HG03520 (cell line): ENCODE measurements around the gene UPF2.
"Not testable (repeated sequence)": the region's sequence is repeated elsewhere in the genome, so short reads cannot be mapped to it uniquely, and the experiment has no call there.

ENCODE experiments used
- ATAC-seq: cut with Tn5 transposase; IDR thresholded peaks from one replicate; pipeline ENCODE4 v1.9.1; 2021; ENCODE audit warnings: mild to moderate bottlenecking, moderate library complexity; ENCODE audit not compliant: unreplicated experiment

UPF2 gene

DNA sequence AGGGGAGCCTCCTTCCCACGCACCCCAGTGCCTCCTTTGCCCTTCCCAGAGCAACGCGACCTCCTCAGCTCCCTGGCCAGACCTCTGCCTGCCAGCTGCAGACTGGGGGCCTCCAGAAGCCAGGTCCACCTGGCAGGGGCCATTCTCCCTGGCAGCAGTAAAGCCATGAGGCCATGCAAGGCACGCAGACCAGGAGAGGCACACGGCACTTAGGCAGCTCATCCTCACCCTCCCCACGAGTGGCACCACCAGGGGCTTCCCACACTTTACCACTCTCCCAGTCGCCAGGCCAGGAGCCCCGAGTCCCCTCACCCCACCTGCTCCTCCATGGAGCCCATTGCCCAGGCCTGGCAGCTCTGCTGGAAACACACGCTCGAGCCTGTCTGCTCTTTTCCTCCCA, 134.1 kb downstream of the UPF2 start:
- ATAC-seq: no peak

DNA sequence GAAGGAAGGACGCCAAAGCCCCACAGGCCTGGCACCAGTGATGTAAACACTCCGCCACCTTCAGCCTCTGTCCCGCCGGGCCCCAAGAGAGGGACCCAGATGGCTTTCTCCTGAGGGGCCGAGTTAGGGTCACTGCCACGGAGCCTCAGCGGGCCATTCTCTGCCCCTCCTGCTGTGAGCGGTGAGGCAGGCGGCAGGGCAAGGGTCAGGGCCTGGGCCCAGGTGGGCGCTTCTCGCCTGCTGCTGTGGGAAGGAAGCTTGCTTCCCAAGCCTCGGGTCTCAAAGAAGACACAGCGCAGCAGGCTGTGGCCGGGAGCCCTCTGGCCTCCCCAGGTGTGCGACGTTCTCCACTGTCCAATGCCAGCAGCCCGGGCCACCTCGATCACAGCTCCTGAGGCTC, 134.7 kb downstream of the UPF2 start:
- ATAC-seq: no peak

DNA sequence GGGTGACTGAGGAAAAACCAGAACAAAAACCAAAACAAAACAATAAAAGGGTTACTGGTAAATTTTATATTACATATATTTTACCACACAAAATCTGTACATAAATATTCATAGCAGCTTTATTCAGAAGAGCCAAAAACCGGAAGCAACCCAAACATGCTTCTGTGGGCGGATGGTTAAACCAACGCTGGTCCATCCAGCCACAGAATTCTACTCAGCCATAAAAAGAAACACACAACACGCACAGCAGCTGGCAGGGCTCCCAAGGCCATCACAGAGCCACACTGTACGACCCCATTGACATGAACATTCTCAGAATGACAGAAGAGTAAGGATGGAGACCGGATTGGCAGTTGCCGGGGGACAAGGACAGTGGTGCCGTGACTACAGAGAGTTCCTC, 135.9 kb downstream of the UPF2 start:
- no peak for ATAC-seq

DNA sequence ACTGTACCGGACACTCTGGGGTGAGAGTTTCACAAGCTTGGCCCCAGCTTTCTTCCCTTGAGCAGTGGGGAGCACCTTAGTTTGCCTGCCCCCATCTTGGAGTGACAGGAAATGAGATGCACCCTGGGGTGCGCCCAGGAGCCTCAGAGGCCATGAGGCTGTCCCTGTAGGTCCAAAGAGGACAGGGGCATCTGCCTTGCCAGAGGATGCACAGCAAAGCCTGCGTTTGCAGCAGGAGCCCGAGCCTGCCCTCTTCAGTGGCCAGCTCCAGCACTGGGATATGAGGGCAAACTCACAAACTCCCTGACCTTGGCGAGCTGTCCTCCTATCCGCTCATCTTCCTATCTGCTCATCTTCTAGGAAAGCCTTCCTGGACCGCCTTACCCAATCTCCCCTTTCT, 140.0 kb downstream of the UPF2 start:
- ATAC-seq: no peak

DNA sequence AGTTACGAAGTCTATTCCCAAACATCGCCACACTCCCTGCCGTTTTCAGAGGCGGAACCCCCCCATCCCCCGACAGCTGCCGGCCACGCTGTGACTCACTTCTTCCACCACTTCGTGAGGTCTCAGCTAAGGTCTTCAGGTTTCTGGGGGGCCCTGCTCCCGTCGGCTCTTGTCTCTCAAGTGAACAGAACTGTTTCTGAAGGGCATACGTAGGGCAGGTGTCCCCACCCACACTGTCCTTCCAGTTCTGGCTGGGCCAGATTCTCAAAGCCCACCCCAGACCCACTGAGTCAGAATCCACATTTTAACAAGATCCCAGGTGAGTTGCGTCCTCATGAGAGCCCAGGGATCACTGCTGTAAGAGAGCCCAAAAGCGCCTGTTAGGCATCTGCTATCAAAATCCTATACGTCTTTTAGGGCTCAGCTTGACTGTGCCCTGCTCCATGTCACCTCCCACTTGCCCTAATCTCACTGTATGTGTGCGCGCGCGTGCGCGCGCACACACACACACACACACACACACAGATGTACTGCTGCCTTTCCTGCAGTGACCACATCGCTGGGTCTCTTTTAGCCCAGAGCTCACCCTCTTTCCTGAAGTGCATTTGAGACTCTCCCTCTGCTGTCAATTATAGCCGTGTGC, 140.7 kb downstream of the UPF2 start:
- no peak for ATAC-seq

DNA sequence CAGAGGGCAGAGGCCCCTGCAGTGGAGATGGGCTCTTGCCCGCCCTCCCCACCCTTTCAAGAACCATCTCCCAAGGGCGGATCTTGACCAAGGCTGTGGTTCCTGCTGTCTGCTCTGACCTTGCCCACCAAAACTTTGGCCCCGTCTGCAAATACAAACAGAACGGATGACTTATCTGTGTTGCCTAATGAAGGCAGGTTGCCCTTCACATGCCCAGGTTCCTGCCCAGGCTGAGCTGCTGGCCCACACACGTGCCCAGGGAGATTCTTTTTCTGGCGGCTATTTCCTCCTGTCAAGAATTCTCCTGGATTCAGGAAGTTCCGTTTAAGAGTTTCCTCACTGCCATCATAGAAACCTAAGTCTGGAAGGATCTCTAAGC, 141.2 kb downstream of the UPF2 start:
- no peak for ATAC-seq

DNA sequence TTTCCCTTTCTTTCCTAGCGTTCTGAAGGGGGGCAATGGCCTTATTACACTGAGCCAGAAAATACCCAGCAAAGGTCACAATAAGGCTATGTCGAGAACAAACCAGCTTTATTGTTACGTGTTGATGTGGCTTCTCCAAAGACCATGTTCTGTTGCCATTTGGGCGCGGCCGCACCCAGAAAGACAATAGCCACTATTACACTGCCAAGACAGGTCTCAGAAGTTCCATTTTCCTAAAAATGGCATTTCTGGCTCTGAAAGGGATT, 141.6 kb downstream of the UPF2 start:
- no peak for ATAC-seq

DNA sequence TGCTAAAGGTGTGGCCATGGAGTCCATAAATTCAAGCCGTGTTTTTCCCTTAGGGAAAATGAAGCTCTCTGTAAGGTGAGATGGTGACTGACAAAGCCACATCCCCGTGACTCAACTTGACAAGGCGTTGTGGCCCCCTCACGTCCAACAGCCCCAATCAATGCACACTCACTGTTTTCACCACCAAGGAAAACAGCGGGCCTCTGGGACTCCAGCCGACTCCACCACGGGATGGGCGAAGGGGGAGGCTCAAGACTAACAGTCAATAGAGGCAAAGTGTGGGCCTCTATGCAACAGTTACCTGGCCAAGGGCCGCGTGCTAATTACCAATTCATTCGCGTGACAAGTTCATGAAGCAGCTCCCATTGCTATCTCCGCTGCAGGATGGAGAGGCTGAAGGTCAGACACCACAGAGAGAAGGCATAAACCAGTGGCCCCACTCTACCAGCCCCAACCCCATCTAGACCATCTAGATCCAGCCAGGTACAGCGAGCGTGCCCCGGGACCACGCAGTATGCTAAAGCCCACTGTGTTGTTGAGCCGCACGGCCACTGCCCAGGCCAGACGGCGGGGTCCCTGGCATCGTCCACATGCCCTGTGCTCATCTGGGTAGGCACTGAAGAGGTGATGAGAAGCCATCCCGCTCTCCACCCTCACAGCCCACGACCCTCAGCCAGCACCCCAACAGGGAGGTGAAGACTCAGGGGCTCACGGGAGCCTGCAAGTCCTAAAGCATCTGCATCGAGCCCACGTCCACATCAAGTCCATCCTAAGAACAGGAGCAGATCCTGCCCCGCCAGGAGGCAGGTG, 143.3 kb downstream of the UPF2 start:
- ATAC-seq: no peak

DNA sequence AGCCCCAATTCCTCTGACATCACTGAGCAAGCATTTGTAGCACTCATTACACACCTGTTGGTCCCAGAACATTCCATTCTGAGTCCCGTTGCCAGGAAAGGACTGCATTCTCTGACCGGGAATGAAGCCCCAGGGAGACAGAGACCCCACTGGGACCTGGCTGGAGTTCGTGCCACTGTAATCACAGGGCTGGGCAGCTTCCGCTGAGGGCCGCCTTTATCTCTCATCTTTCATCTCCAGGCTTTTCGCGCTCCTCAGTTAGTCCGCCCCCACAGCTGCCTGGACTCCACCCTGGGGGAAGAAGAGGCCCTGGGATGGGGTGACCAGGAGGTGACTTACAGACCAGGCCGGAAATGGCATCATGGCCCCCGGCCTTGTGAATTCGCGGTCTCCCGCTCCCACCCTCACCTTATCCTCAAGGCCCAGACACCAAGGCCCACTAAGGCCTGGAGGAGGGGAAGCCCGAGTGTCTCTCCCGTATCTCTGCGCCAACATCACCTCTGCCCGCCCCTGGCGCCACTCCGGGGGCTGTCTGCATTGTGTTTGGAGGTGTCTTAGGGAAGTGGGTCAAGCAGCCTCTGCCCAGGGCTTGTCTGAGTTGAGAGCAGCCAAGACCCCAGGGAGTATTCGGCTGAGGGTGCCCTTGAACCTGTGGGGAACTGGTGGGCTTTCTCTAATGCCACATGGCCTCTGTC, 144.1 kb downstream of the UPF2 start:
- no peak for ATAC-seq

DNA sequence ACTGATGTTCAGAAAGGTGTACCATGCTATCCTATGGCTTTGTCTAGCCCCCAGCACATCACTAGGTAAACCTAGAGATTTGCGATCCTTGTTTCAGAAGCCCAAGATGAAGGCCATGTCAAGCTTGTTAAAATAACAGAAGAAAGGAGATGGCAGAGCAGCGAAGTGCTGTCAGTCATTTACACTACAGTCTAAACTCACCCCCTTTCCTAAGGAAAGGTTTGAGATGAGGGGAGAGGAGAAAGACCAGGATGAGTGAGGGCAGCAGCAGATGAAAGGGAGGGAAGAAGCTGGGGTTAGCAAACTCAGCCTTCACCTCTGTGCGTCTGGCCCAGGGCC, 144.6 kb downstream of the UPF2 start:
- no peak for ATAC-seq

DNA sequence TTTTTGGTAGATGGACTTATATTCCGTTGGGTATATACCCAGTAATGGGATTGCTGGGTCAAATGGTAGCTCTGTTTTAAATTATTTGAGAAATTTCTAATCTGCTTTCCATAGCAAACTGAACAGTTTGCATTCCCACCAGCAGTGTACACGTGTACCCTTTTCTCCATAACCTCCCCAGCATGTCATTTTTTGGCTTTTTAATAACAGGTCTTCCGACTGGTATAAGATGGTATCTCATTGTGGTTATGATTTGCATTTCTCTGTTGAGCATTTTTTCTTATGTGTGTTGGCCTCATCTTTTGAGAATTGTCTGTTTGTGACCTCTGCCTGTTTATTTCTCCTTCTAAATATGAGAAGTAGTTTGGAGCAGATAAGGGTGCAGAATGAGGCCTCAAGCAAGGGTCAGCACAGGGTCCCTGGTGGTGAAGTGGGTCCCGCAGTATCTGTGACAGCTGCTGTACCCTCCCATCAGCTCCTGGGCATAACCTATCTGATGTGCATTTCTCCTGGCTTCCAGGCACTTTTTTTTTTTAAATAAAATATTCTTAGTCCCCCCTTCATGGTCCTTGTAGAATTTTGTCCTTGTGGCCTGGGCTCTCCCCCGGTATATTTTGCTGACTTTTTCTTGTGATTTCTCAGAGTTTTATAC, 145.9 kb downstream of the UPF2 start:
- ATAC-seq: no peak

DNA sequence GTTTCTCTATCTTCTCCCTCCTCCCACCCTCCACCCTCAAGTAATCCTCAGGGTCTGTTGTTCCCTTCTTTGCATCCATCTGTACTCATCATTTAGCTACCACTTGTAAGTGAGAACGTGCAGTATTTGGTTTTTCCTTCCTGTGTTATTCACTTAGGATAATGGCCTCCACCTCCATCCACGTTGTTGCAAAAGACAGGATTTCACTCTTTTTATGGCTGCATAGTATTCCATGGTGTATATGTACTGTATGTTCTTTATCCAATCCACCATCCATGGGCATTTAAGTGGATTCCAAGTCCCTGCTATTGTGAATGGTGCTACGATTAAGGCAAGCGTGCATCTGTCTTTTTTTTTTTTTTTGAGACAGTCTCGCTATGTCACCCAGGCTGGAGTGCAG, 147.0 kb downstream of the UPF2 start:
- no peak for ATAC-seq

DNA sequence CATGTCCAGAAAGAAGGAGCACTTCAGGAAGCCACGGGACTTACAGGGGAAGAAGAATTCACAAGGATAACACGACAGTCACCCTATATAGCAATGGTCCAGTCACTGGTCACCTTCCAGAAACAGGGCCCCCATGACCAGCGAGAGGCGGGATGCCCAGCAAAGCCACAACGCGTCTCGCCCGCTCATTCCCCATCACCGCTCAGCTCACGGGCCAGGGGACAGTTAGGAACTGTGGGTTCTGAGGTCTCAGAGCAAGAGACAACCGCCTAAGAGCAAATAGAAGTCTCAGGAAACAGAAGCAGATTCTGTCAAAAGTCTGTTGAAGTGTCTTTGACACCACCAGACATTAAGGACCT, 147.5 kb downstream of the UPF2 start:
- no peak for ATAC-seq

DNA sequence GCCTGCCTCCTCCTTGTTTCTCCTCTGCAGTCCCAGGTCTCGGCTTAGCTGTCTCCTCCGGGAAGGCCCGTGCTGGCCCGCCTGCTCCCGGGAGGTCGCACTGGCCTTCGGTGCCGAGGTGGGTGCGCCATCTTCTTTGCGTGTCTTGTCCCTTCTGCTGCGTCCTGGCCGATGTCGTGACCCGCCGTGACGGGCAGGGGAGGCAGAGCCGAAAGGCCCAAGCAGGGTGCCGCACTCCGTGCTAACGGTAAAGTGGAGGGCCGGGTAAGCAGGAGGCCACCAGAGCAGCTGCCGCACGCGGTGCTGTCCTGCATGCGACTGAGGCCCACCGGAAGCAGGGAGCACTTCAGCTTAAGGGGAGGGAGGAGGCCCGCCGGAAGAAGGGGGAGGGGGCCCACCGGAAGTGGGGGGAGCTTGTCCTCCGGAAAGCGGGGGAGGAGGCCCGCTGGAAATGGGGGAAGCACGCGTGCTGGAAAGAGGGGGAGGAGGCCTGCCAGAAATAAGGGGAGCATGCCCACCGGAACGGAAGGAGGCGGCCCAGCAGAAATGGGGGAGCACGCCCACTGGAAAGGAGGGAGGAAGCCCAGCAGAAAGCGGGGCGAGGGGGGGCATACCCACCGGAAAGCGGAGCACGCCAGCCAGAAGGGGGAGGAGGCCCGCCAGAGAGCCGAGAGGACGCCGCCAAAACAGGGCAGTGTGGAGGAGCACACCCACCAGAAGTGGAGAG, 148.1 kb downstream of the UPF2 start:
- ATAC-seq: no peak

DNA sequence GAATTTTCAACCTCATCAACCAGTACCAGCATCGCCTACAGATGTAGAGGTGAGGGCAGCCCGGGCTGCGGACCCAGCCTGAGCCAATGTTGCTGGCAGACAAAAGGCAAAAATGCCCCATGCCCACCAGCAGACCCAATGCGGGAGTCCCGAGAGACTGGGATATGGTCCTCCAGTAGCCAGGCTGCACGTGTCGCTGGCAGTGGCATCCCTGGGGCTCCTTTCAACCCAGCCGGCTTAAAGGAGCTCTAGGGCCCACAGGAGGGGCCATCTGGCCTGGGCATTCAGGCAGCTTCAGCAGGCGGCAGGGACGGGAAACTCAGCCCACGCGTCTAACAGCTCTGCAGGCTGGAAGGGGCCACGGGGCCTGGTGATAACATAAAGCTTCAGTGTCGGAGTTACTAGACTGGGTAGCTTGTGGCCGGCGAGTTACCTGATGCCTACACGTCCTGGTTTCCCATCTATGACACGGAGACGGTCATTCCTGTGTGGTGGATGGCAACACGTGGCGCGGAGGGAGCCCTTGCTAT, 148.8 kb downstream of the UPF2 start:
- ATAC-seq: no peak

DNA sequence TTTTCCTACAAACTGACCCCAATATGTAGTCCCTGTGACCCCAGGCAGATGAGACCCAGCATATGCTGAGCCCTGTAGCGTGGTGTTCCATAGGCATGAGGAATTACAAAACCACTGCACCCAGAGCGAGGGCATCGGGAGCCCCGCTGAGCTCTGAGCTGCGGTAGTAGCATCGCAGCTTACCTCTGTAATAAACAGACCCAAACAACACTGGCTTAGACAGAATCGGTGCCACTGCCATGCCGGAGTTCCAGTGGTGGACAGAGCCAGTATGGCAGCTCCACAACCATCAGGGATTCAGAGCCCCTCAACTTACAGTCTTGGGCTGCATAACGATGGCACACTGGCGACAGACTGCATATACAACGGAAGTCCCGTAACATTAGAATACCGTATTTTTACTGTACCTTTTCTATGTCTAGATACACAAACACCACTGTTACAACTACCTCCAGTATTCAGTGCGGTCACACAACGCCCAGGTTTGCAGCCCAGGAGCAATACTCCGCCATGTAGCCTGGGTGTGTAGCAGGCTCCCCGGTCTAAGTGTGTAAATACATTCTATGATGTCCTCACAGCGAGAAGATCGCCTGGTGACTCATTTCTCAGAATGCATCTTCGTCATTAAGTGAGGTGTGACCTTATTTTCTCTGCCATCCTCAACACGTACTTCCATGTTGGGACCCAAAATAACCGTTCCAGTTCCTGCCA, 150.7 kb downstream of the UPF2 start:
- ATAC-seq: no peak

DNA sequence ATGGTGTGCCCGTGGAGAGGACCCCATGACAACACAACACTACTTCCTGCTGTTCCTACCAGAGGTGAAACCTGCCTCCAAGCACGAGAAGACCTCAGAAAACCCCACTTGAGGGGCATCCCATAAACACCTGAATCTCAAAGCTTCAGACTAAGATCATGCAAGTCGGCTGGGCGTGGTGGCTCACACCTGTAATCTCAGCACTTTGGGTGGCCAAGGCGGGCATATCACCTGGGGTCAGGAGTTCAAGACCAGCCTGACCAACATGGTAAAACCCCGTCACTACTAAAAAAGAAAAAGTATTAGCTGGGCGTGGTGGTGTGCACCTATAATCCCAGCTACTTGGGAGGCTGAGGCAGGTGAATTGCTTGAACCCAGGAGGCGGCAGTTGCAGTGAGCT, 153.3 kb downstream of the UPF2 start:
- ATAC-seq: not testable (repeated sequence)

DNA sequence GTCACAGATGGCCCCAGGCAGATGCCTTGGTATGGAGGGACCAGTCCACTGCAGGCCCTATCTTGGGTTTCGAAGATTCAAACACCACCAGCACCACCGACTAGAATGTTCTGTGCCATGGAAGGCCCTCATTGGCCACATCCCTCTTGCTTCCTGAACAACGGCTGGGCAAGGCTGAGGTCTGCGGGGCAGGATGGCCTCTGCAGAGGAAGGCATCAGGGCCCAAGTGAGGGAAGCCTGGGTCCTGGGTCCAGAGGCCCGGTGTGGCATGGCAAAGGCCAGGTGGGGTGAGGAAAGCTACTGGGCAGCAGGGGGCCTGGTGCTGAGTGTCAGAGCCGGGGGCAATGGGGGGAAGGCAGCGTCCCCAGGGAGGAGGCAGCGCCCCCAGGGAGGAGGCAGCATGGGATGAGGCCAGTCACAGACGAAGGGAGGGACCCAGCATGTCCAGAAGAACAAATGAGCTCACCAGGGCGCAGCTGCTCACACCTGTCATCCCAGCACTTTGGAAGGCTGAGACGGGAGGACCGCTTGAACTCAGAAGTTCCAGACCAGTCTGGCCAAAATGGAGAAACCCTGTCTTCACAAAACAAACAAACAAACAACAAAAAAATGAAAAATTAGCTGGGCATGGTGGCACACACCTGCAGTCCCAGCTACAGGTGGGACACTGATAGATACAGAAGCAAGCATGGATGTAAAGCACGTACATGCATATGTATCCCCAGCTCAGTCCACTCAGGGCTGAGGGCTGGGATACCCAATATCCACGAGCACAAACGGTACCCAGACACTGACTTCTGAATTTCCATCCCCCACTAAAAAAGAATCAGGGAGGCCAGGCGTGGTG, 155.0 kb downstream of the UPF2 start:
- ATAC-seq: no peak

DNA sequence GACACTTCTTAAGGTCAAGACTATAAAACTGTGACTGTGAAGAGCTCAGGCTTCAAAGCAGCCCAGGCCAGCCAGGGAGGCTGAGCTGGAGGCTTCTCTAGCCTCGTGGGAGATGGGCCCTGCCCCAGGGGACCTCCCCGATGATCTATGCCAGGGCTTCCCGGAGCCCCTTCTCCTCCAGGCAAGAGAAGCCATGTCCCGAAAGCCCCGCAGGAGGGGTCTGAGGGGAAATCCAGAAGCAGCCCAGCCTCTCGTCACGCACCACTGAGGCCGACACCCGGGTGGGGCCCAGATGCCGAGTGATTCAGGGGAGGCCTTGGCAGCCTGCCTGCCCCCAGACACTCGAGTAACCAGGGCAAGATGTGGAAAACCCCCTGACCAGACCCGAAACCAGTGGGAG, 155.8 kb downstream of the UPF2 start:
- no peak for ATAC-seq

DNA sequence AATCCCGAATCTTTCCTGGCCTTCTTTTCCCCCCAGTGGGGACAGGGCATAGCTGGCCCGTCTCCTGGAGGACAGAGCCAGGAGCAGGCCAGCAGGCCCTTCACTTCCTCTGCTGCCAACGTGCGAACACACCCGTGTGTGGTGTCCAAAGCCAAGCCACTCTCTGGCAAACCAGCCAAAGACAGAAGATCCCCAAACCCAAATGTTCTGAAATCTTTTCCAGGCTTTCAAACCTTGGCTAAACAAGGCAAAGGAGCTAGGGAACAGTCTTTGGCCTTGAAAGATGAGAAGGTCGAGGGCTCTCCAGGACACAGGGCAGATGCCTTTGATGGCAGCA, 156.5 kb downstream of the UPF2 start:
- ATAC-seq: no peak
